Measurements from ENCODE around the gene ERC2.

DNA sequence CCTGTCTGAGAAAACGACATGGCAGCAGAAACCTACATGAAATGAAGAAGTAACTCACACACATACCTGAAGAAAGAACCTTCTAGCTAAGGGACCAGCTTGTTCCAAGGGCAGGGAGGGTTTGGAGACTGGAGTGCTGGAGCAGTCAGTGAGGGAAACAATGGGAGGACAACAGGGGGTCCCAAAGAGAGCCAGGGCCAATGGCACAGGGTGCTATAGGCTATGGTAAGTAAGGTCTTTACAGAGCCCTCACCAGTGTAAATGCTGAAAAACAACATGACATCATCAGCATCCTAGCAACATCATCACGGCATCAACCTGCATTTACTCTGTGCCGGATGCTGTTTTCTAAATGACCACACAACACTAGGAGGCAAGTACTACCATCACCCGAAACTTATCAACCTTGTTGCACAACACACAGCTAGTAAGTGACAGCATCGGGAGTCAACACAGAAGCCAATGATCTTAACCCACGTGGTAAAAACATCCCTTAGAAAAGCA, 531.7 kb downstream of the ERC2 start:
- TF ChIP-seq TAF1 (IDR thresholded peaks at IDR 0.05; ENCODE audit: low read depth, low read length) (no peak), POLR2AphosphoS5 (IDR thresholded peaks at IDR 0.05; ENCODE audit: low read depth, low read length) (no peak), POLR2A (IDR thresholded peaks at IDR 0.05; ENCODE audit: low read depth, low read length) (no peak), SPI1 (IDR thresholded peaks at IDR 0.05; ENCODE audit: low read depth, low read length) (no peak), PAX5 (IDR thresholded peaks at IDR 0.05; ENCODE audit: insufficient read depth, low read length, severe bottlenecking) (no peak), POU2F2 (IDR thresholded peaks at IDR 0.05; ENCODE audit: low read depth, low read length) (no peak)
